IPS-11a (cell line): ENCODE data around the gene YPEL2.
A peak's percentile ranks its signal among the peaks of the same experiment; 100 is the strongest.

ENCODE experiments used
- H3K4me3 ChIP-seq: one replicate; pipeline ENCODE4 v1.5.1; 2013; ENCODE audit warnings: low read depth, low read length, control low read depth

YPEL2 gene

DNA sequence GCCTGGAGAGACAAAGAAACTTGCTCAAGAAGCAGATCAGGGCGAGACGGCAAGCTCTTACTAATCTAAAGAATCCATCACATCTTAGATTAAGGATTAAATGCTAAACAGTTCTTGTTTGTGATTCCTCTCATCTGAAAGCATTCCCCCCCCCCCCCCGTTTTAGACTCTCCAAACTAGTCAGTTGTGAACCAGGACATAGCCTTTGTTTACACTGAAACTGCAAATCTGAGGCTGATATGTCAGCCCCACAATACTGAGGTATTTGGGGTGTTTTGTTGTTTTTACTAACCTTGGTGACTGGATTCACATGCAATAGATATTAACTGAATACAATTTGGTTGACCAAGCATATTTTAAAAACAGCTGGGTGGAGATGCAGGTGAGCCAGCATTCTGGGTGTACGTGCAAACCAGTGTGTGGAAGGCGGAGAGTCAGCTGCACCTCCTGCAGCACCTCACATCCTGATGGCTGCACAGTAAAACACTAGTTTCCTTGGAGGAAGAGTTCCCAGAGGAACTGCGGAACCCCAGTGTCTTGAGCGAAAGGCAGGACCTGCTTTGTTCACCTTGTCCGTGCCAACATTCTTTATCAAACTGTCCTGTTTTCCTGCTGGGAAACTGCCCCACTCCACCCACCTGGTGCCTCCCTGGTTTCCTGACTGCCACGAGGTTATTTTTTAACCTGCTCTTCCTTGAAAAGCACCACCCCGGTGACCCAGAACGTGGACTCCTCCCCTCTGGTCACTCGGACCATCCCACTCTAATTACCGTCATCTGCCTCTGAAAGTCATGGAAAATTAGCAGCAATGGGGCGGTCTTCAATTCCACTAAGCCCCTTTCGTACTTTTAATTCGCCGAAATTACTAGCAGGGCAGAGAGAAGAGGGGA is 1.2 kb upstream of the YPEL2 start:
- no peak overlapping the region for H3K4me3 ChIP-seq

DNA sequence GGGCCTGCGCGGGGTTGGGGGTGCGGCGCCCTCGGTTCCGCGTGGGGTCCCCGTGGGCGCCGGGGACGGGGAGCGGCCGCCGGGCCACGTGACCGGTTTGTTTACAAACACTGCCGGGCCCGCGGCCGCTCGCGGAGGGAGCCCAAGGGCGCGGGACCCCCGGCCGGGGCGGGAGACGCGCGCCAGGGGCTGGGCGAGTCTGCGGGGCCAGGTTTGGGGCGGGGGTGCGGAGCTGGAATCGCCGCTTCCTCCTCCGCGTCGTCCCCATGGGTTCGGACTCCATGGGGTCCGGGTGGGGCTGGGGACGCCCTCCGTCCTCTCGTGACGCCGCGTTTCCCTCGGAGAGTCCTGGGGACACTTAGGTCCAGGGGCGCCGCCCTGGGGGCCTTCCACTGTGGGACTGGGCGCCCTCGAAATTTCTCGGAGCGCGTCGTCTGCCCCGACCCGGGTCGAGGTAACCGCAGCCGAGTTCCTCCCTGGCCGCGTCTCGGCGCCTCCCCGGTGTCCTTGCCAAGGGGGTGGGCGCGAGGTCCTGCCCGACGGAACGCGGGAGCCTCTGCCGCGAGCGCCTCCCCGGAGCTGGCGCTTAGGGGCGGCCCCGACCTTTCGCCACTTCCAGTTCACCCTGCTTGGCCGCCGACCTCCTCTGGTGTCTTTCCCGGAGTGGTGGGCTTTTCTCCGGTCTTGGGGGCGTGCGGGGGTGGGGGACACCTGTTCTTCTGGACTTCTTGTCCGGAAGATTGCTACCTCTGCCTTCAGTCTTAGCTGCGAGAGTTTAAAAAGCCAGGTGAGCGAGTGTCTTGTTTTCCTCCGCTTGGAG is 684 bp downstream of the YPEL2 start:
- H3K4me3 ChIP-seq, result peak overlapping the region; percentile 65

DNA sequence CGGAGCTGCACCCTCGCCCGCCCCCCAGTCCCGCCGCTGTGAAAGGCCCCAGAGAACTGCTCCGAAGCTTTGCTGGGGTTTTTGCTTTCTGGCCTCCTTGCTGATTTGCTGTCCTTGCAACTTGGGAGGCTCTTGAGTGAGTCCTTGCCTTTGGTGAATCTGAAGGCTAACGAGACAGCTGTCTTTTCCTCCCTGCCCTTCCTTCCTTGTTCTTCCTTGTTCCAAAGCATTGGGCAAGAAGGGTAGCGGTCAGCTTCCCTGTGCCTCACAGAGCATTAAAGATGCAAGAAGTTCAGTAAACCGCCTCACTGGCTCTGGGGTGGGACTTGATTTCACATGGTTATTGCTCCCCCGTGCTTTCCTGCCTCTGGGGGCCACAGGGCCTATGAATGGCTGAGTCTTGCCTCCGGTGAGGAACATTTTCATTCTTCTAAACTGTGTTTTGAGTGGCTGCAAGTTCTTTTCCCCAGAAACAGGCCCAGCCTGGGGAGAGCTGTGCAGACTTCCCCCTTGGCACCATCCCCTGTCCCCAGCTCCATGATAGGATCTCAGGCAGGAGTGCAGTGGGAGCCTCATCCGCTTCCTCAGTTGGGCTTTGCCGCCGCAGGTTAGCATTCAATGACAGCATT is 1.4 kb downstream of the YPEL2 start:
- H3K4me3 ChIP-seq, result peak overlapping the region; percentile 65

DNA sequence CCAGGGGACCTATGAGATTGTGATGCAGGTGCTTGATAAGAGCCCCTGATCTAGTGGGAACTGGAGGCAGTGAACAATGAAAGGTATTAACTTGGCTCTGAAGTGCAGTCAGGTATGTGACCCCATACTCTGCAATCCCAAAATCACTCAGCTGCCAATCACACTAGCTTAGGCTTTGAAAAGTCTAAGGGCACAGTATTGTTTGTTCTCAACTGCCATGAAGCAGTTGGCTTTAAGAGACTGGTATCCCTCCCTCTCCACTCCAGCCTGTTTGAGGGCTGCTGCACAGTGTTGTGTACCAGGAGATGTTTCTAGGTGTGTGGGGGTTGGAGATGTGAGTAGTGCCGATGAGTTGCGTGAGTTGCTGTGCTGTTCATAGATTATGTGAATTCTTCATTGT is 2.4 kb downstream of the YPEL2 start:
- no peak overlapping the region for H3K4me3 ChIP-seq

DNA sequence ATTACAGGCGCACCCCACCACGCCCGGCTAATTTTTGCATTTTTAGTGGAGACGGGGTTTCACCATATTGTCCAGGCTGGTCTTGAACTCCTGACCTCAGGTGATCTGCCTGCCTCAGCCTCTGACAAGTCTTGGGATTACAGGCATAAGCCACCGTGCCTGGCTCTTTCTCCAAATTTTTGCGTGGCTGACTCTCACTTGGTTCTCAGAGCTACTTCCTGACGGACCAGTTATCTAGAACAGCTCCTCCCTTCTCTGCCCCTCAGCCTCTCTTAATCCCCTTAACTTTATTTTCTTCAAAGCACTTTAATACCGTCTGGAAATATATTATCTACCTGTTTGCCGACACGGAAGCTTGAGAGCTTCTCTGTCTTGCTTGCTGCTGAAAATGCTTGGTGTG is 4.2 kb downstream of the YPEL2 start:
- H3K4me3 ChIP-seq, result no peak overlapping the region

DNA sequence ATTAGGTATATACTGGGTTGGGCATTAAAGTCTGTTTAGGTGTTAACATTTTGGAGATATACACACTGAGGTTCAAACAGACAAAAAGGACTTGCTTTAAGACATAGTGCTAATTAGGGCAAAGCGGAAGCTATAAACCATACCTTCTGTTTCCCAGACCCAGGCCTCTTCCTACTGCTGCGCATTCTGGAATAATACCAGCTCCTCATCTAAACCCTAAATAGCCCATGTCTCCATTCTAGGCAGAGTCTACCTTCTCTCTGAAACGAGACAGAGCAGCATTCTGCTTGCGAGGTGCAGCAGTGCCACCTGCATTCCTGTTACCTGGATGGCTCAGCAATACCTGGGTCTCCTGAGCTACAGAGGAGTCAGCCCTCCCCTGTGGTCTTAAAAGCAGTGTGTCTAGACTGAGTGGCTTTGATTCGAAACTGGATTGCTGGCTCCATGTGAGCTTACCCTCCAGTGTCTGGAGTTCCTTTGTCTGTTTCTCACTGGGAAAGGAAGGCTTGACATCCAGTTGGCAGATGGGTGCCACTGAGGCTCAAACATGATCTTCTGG is 6.4 kb downstream of the YPEL2 start:
- H3K4me3 ChIP-seq, result no peak overlapping the region

DNA sequence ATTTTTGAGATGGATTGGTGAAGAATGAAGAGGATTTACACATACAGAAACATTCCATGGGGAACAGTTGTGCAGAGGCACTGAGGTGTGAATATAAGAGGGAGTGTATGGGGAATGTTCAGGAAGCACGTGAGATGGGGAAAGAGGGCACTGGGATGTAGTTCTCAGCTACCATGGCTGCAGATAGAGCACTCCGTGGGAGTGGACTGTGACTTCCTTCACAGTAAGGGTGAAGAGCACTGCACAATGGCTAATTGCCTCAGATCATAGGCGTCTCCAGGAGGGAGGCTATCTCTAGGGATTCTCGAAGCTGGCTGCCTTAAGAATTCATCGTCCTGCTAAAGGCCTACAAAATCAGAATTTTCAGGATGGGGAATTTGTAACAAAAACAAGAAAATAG is 7.0 kb downstream of the YPEL2 start:
- no peak overlapping the region for H3K4me3 ChIP-seq

DNA sequence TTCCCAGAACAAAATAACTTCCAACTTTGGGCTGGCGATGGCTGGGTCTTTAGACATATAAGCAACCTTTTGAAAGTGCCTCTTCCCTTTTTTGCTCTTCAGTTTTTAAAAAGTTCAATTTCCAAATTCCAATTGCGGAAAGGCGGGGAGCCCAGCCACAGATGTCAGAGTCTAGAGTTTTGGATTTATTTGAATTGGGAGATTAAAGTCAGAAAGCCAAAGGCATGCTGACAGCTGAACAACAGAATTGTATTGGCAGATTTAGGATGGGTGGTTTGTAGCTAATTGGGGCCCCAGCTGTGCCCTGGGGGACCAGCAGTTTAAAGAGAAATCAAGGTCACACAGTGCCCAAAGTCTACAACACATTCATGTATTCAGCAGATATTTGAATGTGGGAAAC is 10.5 kb downstream of the YPEL2 start:
- H3K4me3 ChIP-seq, result no peak overlapping the region

DNA sequence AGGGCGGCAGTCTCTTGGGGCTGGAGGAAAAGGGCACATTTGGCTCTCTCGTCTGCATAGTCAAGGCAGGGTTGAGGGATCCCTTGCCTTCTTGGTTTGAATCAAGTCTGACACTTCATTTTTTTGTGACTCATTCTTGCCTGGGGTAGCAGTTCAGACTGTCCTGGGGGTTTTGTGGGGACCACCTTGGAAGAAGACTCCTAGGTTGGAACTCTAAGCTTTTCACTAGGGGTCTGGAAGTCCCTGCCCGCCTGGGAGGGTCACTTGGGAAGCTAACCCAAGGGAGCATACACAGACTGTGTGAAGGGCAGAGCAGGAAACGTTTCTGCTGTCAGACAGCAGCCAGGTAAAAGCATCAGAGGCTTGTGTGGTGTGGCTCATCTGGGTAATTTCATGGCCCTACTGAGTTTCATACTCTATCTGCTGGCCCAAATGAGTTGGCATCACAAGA is 11.3 kb downstream of the YPEL2 start:
- no peak overlapping the region for H3K4me3 ChIP-seq

DNA sequence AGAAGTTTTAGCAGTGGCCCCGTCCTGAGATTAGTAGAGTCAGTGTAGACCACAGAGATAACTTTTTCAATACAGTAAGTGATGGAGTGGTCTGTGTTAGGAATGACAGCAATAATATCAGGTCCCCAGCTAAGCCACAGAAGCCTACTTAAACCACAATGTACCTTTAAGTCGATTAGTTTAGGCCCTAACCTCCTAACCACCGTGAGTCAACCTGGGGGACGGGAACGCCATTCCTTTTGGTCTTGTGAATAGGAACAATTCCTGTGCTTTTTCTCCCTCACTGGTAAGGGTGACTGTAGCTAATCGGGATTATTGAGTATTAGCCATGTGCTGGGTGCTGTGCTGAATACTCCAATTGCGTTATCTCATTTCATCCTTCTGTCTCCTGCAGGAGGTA is 14.0 kb downstream of the YPEL2 start:
- no peak overlapping the region for H3K4me3 ChIP-seq

DNA sequence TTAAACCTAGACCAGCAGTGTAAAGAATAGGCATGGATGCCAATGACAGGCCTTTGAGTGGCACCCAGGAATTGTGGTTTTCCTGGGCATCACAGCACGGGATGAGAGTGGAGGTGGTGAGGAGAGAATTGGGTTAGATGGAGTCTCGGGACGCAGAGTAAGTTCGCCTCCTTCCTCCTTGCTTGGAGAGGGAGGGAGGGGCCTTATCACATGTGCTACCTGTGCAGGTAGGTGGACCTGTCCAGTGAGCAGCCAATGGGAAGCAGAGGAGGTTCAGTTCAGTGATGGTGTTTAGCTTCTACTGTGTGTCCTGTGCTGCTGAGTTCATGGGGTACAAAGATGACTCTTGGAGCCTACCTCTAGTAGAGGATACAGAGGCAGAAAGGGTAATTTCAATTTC is 14.9 kb downstream of the YPEL2 start:
- H3K4me3 ChIP-seq, result no peak overlapping the region

DNA sequence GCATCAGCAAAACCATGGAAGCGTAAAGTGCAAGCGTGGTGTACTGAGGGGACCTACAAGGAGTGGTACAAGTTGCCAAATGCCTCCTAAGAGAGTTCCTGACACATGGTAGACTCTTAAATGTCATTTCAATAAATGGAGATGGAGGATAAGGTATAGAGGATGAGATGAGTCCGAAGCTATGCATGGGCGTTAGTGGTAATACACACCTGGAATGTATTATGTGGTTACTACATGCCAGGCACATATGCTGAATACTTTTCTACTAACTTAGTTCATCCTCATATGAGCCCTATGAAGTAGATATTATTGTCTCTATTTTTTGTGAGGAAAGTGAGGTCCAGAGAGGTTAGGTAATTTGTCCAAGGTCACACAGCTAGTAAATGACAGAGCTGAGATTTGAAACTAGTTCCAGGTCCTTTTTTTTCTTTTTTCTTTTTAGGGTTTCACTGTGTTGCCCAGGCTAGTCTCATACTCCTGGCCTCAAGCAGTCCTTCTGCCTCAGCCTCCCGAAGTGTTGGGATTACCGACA is 15.5 kb downstream of the YPEL2 start:
- no peak overlapping the region for H3K4me3 ChIP-seq

DNA sequence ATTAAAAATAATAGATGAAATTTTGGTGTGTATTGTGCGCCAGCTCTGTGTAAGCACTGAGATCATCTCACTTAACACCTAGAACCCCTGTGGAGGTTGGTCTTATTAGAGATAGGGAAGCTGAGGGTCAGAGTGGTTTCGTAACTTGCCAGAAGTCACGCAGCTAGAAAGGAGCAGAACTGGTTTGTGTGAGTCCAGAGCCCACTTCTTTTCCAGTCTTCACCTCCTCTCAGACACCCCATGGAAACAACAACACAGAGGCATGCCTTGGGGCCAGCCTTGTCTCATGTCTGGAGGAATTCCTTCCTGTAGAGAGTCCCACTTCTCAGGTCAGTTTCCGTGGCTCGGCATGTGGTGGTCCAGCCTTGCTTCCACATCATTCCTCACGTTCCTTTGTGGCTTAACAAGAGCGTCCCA is 16.5 kb downstream of the YPEL2 start:
- H3K4me3 ChIP-seq, result no peak overlapping the region

DNA sequence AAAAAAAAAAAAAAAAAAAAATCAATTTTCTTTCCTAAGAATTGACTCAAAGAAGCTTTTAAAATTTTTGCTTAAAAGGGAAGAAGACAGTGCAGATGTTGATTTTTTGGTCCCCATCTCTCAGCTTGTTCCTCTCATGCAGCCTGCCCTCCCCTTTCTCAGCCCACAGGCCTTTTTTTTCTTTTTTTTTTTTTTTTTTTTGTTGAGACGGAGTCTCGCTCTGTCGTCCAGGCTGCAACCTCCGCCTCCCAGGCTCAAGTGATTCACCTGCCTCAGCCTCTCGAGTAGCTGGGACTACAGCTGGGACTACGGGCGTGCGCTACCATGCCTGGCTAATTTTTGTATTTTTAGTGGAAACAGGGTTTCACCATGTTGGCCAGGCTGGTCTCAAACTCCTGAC is 17.7 kb downstream of the YPEL2 start:
- H3K4me3 ChIP-seq, result no peak overlapping the region

DNA sequence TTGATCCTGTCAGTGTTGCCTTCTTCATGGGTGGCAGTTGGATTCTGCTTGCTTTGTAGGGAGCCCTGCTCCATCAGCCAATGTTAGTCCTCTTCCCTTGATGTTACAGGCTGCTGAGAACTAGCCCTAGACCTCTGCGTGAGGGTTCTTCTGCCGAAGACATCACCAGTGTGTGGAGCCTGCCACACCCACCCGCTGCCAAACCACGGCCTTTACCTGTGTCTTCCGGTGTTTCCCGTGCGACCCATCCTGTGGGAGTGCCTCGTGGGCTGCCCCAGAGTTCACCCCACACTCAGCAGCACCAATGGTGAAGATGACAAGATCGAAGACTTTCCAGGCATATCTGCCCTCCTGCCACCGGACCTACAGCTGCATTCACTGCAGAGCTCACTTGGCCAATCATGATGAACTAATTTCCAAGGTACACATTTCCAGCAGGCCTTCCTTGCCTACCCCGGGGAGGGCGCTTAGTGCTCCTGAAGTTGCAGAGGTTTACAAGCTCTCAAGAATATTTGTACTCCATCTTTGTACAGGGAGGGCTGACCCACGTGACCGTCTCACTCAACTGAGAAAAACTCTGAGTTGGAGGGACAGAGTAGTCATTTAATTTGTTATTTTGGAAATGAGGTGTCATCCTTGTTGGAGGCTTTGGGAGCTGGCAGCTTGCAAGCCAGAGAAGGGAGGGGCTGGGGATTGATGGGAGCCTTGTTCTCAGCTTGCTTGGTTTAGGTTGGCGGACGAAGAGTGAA is 21.8 kb downstream of the YPEL2 start:
- H3K4me3 ChIP-seq, result no peak overlapping the region

DNA sequence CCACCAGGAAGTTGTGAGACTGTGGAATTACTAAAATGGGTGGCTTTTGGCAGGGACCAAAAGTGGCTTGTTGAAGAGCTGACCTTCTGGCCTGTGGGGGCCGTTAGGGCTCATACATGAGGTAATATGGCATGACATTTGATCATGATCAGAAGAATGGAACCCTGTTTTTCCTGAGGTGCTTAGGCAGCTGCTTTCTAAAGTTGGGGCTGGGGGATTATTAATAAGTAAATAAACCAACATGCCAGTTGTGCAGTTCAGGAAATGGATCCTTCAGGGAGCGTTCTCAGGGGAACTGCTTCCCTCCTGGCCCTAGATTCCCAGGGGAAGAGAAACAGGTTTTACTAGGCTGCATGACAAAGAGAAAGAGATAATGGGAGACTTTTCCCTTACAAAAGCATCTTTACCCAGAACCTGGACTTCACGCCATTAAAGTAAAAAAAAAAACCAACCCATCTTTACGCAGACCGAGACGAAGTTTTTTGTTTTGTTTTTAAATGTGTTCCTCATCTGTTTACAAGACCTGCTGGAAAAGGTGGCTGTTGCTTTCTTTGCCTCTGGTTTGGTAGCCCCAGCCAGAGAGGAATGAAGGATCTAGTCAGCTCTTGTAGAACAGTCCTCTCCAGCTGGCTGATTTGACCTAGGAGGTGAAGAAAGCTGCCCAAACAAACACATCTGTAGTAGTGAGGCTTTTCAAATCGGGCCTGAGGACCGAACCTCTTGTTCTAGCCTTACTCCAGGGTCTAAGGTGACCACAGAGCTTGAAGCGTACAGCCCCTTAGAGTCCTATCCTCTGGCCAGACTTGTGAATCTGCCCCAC is 22.7 kb downstream of the YPEL2 start:
- no peak overlapping the region for H3K4me3 ChIP-seq

DNA sequence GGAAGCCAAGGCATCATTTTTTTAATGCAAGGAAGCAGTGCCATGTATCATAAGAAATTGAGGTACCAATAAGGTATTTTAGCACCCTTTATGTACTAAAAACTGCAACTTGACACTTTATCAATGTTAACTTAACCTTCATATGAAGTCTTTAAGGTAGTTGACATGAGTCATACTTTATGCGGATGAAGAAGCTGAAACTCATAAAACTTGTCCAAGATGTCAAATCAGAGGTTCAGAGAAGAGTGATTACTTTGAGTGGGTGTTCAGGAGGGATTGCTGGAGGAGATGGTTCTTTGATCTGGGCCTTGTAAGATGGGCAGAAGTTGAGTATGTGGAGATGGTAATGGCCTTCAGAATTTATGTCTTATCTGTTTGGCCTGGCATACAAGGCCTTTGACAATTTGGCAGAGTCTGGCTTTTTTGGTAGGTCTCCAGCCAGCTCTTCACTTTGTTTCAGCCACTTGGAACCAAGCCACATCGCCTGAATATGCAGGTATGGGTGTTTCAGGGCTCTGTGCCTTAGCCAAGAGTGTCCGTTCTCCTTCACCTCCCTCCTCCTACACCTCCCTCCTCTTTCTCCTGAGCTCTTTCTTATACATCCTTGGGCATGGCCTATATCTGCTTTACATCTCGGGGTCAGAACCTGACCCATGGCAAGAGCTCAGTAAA is 23.7 kb downstream of the YPEL2 start:
- H3K4me3 ChIP-seq, result no peak overlapping the region

DNA sequence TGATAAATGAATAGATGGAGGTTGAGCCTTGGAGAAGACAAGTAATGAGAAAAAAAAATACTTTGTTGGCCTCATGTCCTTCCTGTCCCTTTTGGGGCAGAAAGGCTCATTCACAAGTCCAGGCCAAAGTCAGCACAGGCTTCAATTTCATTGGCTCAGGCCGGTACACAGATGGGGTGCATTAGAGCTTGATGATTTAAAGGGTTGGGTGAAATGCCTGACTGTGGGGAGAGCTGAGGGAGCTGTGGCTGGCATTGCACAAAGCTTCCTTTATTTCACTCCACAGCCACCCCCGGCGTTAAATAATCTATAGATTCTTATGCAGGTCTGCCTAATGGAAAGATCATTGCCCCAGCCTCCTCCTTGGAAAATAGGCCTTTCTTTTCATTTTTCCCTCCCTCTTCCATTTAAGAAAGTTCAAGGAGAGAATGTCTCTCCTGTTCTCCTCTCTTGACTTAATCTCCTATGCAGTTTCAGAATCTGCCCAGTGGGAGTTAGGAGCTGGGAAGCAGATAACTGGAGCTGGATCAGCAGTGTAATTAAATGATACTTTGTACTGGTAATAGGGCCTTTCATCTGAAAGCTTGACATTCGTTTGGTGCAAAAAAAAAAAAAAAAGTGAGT is 24.4 kb downstream of the YPEL2 start:
- H3K4me3 ChIP-seq, result no peak overlapping the region
